WTC11 (cell line): ENCODE measurements around the gene SSH2.
"Not testable (repeated sequence)": the region's sequence is repeated elsewhere in the genome, so short reads cannot be mapped to it uniquely, and the experiment has no call there.

ENCODE experiments used
- ATF3 ChIP-seq: sonication (generic); formaldehyde crosslinking; conservative IDR thresholded peaks from 2 replicates; pipeline ENCODE4 v1.8.1; 2022; ENCODE audit warnings: mild to moderate bottlenecking, missing genetic modification reagents
- ESRRA ChIP-seq: sonication (generic); formaldehyde crosslinking; IDR thresholded peaks from 2 replicates; pipeline ENCODE4 v1.8.1; 2022; ENCODE audit warnings: mild to moderate bottlenecking, missing genetic modification reagents, borderline replicate concordance
- GABPB1 ChIP-seq: sonication (generic); formaldehyde crosslinking; IDR thresholded peaks from 2 replicates; pipeline ENCODE4 v1.8.1; 2023; ENCODE audit warnings: mild to moderate bottlenecking, missing genetic modification reagents
- MAX ChIP-seq: sonication (generic); formaldehyde crosslinking; IDR thresholded peaks from 2 replicates; pipeline ENCODE4 v1.8.0; 2022; ENCODE audit warnings: mild to moderate bottlenecking, missing genetic modification reagents
- MYBL2 ChIP-seq: sonication (generic); formaldehyde crosslinking; IDR thresholded peaks from 2 replicates; pipeline ENCODE4 v1.8.1; 2023; ENCODE audit warnings: mild to moderate bottlenecking, moderate library complexity, missing genetic modification reagents
- NR2C2 ChIP-seq: sonication (generic); formaldehyde crosslinking; IDR thresholded peaks from 2 replicates; pipeline ENCODE4 v1.8.0; 2022; ENCODE audit warnings: mild to moderate bottlenecking, missing genetic modification reagents
- SP1 ChIP-seq: sonication (generic); formaldehyde crosslinking; conservative IDR thresholded peaks from 2 replicates; pipeline ENCODE4 v1.8.1; 2022; ENCODE audit warnings: missing genetic modification reagents
- ZNF317 ChIP-seq: sonication (generic); formaldehyde crosslinking; IDR thresholded peaks from 2 replicates; pipeline ENCODE4 v1.8.1; 2023; ENCODE audit warnings: low read depth, mild to moderate bottlenecking, moderate library complexity, missing genetic modification reagents, borderline replicate concordance
- ZNF423 ChIP-seq: fragments of 250-450 bp; sonication (Bioruptor Pico); IDR thresholded peaks from 2 replicates; pipeline ENCODE4 v2.1.2; 2022; ENCODE audit warnings: mild to moderate bottlenecking, moderate library complexity
- TF ChIP-seq, protein P1 (sequence below): fragments of 200-600 bp; IDR thresholded peaks from 2 replicates; pipeline ENCODE4 v1.8.0; 2022; ENCODE audit warnings: antibody characterized with exemption
- TF ChIP-seq, protein P2 (sequence below): sonication (generic); formaldehyde crosslinking; IDR thresholded peaks from 2 replicates; pipeline ENCODE4 v1.8.1; 2022; ENCODE audit warnings: missing genetic modification reagents, borderline replicate concordance

DNA sequence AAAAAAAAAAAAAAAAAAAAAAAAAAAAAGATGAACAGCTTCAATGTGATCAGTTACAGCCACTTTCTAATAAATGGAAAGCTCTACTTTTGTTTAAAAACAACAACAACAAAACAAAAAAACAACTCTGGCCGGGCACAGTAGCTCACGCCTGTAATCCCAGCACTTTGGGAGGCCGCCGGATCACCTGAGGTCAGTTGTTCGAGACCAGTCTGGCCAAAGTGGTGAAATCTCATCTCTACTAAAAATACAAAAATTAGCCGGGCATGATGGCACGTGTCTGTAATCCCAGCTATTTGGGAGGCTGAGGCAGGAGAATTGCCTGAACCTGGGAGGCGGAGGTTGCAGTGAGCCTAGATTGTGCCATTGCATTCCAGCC, 150.2 kb downstream of the SSH2 start:
- not testable (repeated sequence) for TF ChIP-seq ZNF423 (CRISPR knock-in tag); MAX (CRISPR knock-in tag); NR2C2 (CRISPR knock-in tag); ZNF317 (CRISPR knock-in tag); ESRRA (CRISPR knock-in tag); ATF3 (CRISPR knock-in tag); GABPB1 (CRISPR knock-in tag); MYBL2; SP1
- TF ChIP-seq, protein P1, sequence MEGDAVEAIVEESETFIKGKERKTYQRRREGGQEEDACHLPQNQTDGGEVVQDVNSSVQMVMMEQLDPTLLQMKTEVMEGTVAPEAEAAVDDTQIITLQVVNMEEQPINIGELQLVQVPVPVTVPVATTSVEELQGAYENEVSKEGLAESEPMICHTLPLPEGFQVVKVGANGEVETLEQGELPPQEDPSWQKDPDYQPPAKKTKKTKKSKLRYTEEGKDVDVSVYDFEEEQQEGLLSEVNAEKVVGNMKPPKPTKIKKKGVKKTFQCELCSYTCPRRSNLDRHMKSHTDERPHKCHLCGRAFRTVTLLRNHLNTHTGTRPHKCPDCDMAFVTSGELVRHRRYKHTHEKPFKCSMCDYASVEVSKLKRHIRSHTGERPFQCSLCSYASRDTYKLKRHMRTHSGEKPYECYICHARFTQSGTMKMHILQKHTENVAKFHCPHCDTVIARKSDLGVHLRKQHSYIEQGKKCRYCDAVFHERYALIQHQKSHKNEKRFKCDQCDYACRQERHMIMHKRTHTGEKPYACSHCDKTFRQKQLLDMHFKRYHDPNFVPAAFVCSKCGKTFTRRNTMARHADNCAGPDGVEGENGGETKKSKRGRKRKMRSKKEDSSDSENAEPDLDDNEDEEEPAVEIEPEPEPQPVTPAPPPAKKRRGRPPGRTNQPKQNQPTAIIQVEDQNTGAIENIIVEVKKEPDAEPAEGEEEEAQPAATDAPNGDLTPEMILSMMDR: not testable (repeated sequence)
- TF ChIP-seq, protein P2, sequence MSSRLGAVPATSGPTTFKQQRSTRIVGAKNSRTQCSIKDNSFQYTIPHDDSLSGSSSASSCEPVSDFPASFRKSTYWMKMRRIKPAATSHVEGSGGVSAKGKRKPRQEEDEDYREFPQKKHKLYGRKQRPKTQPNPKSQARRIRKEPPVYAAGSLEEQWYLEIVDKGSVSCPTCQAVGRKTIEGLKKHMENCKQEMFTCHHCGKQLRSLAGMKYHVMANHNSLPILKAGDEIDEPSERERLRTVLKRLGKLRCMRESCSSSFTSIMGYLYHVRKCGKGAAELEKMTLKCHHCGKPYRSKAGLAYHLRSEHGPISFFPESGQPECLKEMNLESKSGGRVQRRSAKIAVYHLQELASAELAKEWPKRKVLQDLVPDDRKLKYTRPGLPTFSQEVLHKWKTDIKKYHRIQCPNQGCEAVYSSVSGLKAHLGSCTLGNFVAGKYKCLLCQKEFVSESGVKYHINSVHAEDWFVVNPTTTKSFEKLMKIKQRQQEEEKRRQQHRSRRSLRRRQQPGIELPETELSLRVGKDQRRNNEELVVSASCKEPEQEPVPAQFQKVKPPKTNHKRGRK (CRISPR knock-in tag): not testable (repeated sequence)
